ENCODE measurements around the gene GPC6. TPM values are rescaled to one million over a fixed set of nuclear protein-coding genes. Genes with fewer than 3 reads are reported as not detected.

The GPC6 gene
- total and polyA plus RNA-seq, 2 donors (not counting 1 experiment from before 2014, with no cell fraction given) = not detected

DNA sequence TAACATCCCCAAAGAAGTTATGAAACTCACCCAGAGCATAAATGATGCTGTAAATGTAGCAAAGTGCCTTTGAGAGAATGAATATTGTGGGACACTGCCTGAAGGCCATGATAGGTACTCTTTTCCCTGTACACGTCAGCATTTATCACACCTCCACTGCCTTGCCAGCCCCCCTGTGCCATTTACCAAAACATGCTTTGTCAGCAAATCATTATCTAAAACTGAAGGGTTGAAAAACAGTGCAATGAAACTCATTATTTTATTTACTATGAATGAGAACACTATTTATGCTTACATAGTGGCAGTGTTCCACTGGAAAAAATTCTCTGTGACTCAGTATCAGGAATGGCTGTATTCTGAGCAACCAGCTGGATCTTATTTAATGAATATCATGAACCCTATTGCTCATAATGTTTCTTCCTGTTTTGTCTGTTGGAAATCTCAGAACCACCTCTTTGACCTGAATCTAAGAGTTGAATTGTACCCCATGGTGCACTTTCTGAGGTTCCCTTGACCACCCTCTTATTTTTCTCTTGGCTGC, 688.7 kb downstream of the GPC6 start:
- Histone ChIP-seq H2AFZ (ENCODE audit: insufficient read depth, low read depth, low read length, poor library complexity, severe bottlenecking) (no peak overlapping the region), H3K4me1 (ENCODE audit: control insufficient read depth in 2 of 2, insufficient read depth in 2 of 2, low read length in 2 of 2) (no peaks in the 10 kb centered on the region), H3K79me2 (ENCODE audit: control insufficient read depth, insufficient read depth, low read length) (no peaks in the 10 kb centered on the region), H3K4me2 (replicated peaks; ENCODE audit: low read depth, low read length, poor library complexity, severe bottlenecking) (no peak overlapping the region), H3K27me3 (replicated peaks in 1 of 4; ENCODE audit: control extremely low read depth in 1 of 4, control insufficient read depth in 3 of 4, insufficient read depth in 4 of 4, low read length in 3 of 4) (no peaks in the 10 kb centered on the region), H3K27ac (ENCODE audit: low read length in 2 of 2) (no peak overlapping the region), H3K36me3 (replicated peaks in 1 of 2; ENCODE audit: control extremely low read depth in 1 of 2, control insufficient read depth in 1 of 2, extremely low read depth in 1 of 2, insufficient read depth in 2 of 2, low read length in 1 of 2) (no peaks in the 10 kb centered on the region), H3K9ac (ENCODE audit: low read length) (no peak overlapping the region), H3K9me3 (ENCODE audit: control extremely low read depth in 1 of 3, control insufficient read depth in 2 of 3, insufficient read depth in 1 of 3, low read length in 2 of 3) (no peaks in the 10 kb centered on the region), H3K4me3 (ENCODE audit: control extremely low read depth in 1 of 5, extremely low read depth in 1 of 5, insufficient read depth in 1 of 5, low read depth in 2 of 5, low read length in 4 of 5) (no peak overlapping the region), H4K20me1 (ENCODE audit: control insufficient read depth, insufficient read depth, low read length, poor library complexity, severe bottlenecking) (no peaks in the 10 kb centered on the region)
- CTCF ChIA-PET = no interaction called here
- no peaks in the 10 kb centered on the region for H3K27me3 Mint-ChIP-seq
- TF ChIP-seq CTCF (IDR thresholded peaks at IDR 0.05) = no peak
- TF ChIP-seq EZH2 (IDR thresholded peaks at IDR 0.05; ENCODE audit: borderline replicate concordance, insufficient read depth, low read depth, low read length, poor library complexity, severe bottlenecking) = no peak
- H3K9me3 Mint-ChIP-seq (ENCODE audit: insufficient read depth) = peaks cover 3% of the 10 kb centered on the region
- ATAC-seq (ENCODE audit: low read depth) = no peak
- DNase-seq = no peak
- H3K4me3 Mint-ChIP-seq = no peak overlapping the region
- POLR2A ChIA-PET = no interaction called here
- no peak overlapping the region for H3K27ac Mint-ChIP-seq
- WGBS (ENCODE audit: insufficient coverage) = no CpG with 5 or more reads among the region's 1 CpG
- H3K4me1 Mint-ChIP-seq = no peaks in the 10 kb centered on the region
- intact Hi-C loops (cut with micrococcal nuclease) = no loop called here

GRCh38 chr13:93922063-93922855, 695.7 kb downstream of the GPC6 start:
- H3K9me3 Mint-ChIP-seq (ENCODE audit: insufficient read depth) = no peaks in the 10 kb centered on the region
- no peak overlapping the region for H3K4me3 ChIP-seq (ENCODE audit: control extremely low read depth in 1 of 5, extremely low read depth in 1 of 5, insufficient read depth in 1 of 5, low read depth in 2 of 5, low read length in 4 of 5)
- no peaks in the 10 kb centered on the region for H3K36me3 ChIP-seq (replicated peaks in 1 of 2; ENCODE audit: control extremely low read depth in 1 of 2, control insufficient read depth in 1 of 2, extremely low read depth in 1 of 2, insufficient read depth in 2 of 2, low read length in 1 of 2)
- H3K27me3 ChIP-seq (replicated peaks in 1 of 4; ENCODE audit: control extremely low read depth in 1 of 4, control insufficient read depth in 3 of 4, insufficient read depth in 4 of 4, low read length in 3 of 4) = no peaks in the 10 kb centered on the region
- CTCF ChIA-PET = no interaction called here
- ATAC-seq (ENCODE audit: low read depth) (no peak), DNase-seq (no peak)
- no peak overlapping the region for H3K4me3 Mint-ChIP-seq
- no peaks in the 10 kb centered on the region for H3K79me2 ChIP-seq (ENCODE audit: control insufficient read depth, insufficient read depth, low read length)
- H2AFZ ChIP-seq (ENCODE audit: insufficient read depth, low read depth, low read length, poor library complexity, severe bottlenecking) = no peak overlapping the region
- no peak overlapping the region for H3K4me2 ChIP-seq (replicated peaks; ENCODE audit: low read depth, low read length, poor library complexity, severe bottlenecking)
- no peak overlapping the region for H3K9ac ChIP-seq (ENCODE audit: low read length)
- POLR2A ChIA-PET = no interaction called here
- intact Hi-C loops (cut with micrococcal nuclease) = no loop called here
- TF ChIP-seq CTCF (IDR thresholded peaks at IDR 0.05) (no peak), EZH2 (IDR thresholded peaks at IDR 0.05; ENCODE audit: borderline replicate concordance, insufficient read depth, low read depth, low read length, poor library complexity, severe bottlenecking) (no peak)
- H3K4me1 Mint-ChIP-seq = no peaks in the 10 kb centered on the region
- no peak overlapping the region for H3K27ac ChIP-seq (ENCODE audit: low read length in 2 of 2)
- no peaks in the 10 kb centered on the region for H3K4me1 ChIP-seq (ENCODE audit: control insufficient read depth in 2 of 2, insufficient read depth in 2 of 2, low read length in 2 of 2)
- H3K27me3 Mint-ChIP-seq = no peaks in the 10 kb centered on the region
- H3K27ac Mint-ChIP-seq = no peak overlapping the region
- no CpG with 5 or more reads among the region's 5 CpGs for WGBS (ENCODE audit: insufficient coverage)
- H4K20me1 ChIP-seq (ENCODE audit: control insufficient read depth, insufficient read depth, low read length, poor library complexity, severe bottlenecking) = no peaks in the 10 kb centered on the region
- H3K9me3 ChIP-seq (ENCODE audit: control extremely low read depth in 1 of 3, control insufficient read depth in 2 of 3, insufficient read depth in 1 of 3, low read length in 2 of 3) = no peaks in the 10 kb centered on the region

All from B cell (primary cell).